AG20443 (cell line): Measurements from ENCODE around the gene RNF212.
A peak's percentile ranks its signal among the peaks of the same experiment; 100 is the strongest.

Experiments
- DNase-seq: peaks from one replicate; pipeline ENCODE4 v3.0.0; 2012; ENCODE audit warnings: low spot score, mixed read lengths

RNF212 gene

DNA sequence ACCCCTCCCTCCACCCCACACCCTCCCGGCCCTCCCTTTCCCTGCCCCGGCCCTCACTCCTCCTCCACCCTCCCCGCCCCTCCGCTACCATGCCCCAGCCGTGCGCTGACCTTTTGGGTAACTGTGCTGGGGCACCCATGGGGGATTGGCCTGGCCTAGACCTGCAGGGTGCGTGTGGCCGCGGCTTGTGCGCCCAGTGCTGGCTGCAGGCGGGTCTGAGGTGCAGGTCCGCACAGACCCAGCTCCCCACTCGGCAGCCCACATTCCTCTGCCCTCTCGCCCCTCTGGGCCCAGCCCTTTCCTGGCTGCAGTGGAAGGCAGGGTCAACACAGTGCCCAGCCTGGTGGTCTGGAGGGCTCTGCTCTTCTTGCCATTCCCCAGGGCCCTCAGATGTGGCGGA is 77.3 kb downstream of the RNF212 start:
- no peak for DNase-seq

DNA sequence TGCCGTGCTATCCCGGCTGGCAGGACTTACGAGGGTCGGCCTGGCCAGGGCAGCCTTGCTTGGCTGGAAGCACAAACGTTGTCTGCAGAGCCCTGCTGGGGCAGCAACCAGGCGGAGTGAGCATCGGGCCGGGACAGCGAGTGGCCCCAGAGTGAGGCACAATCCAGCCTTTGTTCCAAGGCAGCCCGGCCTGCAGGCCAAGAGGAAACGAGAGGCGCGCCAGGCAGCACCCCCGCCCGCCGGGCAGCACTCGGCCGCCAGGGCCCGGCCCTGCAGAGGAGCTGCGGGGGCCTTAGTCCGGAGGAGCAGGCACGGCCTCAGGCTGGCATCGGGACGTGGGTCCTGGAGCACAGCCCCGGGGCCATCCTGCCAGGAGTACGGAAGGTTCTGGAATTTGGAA is 77.9 kb downstream of the RNF212 start:
- peak; percentile 52 for DNase-seq

DNA sequence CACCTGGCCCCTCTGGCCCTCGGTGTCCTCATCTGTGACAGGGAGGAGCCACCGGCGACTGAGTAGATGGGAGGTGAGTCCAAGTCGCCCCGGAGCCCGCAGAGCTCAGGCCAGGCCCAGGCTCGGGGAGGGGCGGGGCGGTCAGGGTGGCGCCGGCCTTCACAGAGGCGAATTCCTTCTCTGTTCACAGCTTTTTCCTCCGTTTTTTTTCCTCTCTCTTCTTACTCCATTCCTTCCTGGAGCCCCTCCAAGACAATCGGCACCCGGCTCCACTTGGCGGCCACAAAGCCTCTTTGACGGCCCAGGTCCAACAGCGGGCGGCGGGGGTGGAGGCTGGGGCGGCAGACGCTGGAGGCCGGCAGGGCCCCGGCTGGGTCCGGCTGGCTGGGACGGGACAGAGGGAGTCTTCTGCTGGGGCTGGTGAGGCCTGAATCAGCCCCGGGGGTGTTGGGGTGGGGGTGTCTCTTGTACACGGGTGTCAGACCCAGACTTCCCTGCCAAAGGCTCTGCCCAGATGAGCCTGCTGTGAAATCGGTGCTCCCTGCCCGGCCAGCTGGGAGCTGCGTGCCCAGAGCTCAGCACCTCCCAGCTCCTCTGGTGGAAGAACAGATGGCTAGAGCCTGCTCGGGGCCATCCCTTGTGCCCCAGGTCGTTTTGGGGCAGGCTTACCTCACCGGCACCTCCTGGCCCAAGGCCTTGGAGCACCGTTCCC is 79.4 kb downstream of the RNF212 start:
- peak; percentile 87 for DNase-seq

DNA sequence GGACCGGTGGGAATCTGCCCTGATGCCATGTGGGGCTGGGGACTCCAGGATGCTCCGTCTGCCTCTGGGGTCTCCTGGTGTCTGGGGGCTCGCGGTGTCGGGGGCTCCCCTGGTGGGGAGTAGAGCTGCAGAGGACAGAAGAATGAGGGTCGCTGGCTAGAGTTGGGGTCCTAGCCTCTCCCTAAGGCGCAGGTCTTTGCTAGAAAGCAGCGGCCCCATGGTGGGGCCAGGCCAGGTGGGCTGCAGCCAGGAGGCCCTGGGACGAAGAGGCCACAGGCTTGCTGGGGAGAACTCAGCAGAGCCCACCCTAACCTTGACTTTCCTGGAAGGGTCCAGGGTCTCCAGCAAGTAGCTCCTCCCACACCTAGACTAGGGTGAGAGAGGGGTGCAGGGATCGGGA is 80.5 kb downstream of the RNF212 start:
- no peak for DNase-seq

DNA sequence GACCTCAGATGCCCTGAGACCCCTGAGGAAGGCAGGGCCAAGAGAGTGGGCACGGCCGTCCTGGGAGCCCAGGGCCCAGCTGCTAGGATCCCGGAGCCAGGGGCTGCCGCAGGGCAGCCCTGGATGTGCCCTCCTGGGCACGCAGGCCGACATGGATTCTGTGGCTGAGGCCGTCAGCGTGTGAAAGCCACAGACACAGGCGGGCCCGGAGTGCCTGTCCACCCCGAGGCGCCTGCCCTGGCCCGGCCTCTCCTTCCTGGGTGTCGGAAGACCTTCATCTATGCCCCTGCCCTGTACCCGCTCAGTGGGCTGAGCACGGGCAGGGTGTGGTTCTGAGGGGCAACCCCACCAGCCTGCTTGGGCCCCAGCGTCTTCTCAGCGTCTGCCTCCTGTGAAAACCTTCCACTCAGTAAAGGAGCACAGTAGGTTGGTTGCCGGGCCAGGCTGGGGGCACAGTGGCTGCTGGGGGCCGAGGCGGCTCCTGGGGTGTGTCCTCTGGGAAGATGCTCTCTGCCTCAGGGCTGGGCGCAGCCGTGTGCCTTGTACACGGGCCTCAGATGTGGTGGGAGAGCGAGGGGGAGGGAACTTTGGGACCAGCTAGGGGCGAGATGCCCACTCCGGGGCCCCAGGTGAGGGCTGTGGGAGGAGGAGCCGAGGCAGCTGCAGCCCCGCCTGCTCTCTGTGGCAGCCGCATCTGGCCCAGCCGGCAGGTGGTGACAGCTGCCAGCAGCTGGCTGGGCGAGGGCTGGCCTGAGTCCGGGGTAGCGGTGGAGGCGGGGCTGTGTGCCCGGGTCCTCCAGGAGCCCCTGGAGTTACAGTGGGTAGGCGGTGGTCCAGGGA is 81.2 kb downstream of the RNF212 start:
- DNase-seq, result no peak

DNA sequence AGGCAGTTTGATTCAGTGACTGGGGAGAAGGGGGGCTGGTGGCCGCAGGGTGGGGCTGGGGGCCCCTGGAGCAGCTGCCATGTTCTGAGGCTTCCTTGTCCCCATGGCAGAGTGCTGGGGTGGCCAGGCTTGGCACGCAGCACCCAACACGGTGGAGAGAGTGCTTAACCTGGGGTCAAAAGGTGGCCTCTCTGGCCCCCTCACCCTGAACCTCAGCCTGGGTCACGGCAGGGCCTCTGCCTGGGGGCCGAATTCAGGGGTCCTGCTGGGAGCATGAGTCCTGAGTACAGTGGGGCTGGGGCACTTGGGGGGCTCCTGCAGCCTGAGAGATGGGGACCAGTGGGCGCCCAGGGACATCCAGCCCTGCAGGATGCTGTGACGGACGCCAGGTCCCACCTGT is 82.0 kb downstream of the RNF212 start:
- DNase-seq, result no peak

DNA sequence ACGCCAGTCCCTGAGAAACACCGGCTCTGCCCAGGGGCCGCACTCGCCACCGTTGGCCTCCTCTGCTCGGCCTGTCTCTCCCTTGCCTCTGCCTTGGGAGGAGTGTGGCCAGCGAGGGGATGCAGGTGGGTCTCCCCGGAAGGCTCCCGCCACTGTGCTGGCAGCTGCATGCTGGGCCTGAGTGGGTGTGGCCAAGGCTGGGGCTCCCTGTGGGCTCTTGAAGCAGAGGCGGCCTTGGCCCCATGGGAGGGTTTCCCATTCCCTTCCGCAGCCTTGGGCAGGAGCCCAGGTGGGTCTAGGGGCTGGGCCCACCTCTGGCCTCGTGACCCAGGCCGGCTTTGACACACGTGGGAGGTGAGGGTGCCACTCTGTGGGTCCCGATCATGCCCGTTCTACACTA is 82.8 kb downstream of the RNF212 start:
- no peak for DNase-seq

DNA sequence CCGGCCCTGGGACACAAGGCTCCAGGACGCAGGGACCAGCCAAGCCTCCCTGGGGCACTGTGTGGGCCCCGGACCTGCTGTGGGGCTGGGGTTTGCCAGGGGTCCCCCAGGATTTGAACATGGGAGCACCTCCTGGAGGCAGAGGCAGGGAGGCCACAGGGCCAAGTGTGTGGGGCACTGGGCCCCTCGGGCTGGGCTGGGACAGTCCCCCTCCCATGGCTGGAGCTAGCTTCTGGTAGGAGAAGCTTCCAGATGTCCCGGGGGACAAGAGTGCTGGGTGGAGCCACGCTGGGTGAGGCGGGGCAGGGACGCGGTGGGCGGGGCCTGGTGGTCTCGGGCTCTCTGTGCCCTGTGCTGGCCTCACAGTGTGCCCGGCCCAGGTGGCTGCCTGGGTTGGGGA is 83.3 kb downstream of the RNF212 start:
- no peak for DNase-seq

DNA sequence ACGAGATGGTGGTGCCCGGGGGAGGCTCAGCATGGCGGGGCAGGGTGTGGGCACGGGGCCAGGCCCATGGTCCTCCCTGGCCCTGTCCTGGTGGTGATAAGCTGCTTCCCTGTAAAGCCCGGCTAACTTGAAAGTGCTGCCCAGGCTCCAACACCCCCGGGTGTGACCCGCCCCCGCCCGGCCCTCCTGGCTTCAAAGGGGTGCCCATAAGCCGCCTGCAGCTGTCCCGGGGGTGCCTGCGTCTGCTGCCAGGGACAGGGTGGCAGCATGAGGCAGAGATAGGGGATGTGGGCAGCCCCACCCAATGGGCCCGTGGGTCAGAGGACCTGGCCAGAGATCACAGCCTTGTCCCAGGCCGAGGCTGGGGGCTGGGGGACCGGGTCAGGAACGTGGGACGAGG is 83.8 kb downstream of the RNF212 start:
- DNase-seq, result no peak

DNA sequence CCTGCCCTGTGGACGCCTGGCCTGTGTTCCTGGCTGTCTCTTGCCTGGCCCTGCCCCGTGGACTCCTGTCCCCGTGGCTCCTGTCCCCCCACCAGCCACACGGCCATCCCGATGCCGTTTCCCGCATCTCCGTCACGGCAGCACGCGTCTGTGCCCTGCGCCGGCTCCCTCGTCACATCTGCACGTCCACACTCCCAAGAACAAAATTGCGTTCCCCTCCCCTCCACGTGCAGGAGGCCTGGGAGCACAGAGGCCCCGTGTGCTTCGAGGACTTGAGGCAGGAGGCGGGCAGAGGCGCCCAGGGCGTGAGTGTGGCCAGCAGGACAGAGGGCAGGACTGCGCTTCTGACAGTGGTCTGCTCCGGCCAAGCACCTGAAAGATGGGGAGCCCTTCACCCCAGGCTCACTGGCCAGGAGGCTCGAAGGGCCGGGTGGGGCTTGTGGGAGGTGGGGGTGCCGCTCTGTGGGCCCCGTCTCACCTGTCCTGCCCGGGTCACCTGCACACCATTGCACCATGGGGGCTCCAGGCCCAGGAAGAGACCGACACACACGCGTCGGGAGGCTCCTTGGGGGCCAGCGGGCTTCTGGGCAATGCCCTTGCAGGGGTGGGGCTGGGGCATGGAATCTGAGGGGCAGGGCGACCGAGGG is 84.7 kb downstream of the RNF212 start:
- DNase-seq, result no peak

DNA sequence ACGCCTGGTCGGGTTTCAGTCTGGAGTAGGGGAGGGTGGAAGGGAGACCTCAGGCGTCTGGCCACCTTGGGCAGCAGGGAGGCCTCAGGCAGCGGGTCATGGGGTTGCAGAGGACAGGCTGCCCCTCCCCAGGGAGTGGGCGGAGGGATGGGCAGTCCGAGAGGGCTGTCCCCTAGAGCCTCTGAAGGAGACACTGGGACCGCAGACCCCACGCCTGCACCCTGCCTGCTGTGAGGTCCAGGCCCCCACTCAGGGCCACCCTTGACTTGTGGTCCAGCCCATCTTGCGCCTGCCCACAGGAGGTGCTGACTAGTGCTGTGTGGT is 85.5 kb downstream of the RNF212 start:
- no peak for DNase-seq

DNA sequence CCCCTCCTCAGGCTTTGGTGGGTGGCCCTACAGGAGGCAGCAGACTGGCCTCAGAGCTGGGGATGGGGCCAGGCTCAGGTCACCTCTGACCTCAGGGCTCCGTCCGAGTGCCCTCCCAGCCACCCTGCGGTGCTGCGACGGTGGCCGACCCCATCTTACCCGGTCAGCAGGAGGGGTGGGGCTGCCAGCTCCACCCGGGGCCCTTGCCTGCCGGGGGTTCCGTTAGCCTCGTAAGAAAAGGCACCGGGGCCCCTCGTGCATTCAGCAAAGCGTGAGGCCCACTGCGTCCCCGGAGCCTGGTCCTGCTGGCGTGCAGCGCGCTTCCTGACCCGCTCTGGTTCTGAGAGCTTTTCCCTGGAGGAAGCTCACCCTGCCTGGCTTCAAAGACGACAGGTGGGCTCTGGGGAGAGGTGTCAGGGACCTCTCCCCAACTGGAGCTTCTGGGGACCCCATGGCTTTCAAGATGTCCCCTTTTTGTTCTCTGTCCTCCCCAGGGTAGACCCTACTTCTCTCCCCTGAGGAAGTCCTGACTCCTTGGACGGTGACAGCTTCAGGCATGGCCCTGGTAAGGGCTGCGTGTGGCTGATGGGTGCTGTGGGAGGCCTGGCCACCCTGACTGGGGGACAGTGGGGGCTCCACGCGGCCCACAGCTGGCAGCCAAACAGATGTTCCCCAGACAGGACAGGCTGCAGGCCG is 86.0 kb downstream of the RNF212 start:
- no peak for DNase-seq

DNA sequence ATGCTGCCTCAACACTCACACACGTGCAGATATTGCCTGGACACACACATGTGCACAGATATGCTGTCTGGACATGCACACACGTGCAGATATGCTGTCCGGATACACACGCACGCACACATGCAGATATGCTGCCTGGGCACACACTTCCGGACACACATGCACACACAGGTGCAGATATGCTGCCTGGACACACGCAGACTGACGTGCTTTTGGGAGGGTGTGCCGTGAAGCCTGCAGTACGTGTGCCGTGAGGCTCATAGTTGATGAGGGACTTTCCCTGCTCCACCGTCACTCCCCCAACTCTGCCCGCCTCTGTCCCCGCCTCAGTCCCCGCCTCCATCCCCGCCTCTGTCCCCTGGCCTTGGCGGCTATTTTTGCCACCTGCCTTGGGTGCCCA is 87.2 kb downstream of the RNF212 start:
- peak; percentile 48 for DNase-seq

DNA sequence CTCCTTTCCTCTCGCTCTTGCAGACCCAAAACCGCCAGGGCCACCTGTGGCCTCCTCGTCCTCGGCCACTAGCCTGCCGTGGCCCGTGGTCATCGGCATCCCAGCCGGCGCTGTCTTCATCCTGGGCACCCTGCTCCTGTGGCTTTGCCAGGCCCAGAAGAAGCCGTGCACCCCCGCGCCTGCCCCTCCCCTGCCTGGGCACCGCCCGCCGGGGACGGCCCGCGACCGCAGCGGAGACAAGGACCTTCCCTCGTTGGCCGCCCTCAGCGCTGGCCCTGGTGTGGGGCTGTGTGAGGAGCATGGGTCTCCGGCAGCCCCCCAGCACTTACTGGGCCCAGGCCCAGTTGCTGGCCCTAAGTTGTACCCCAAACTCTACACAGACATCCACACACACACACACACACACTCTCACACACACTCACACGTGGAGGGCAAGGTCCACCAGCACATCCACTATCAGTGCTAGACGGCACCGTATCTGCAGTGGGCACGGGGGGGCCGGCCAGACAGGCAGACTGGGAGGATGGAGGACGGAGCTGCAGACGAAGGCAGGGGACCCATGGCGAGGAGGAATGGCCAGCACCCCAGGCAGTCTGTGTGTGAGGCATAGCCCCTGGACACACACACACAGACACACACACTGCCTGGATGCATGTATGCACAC is 88.3 kb downstream of the RNF212 start:
- DNase-seq, result no peak

DNA sequence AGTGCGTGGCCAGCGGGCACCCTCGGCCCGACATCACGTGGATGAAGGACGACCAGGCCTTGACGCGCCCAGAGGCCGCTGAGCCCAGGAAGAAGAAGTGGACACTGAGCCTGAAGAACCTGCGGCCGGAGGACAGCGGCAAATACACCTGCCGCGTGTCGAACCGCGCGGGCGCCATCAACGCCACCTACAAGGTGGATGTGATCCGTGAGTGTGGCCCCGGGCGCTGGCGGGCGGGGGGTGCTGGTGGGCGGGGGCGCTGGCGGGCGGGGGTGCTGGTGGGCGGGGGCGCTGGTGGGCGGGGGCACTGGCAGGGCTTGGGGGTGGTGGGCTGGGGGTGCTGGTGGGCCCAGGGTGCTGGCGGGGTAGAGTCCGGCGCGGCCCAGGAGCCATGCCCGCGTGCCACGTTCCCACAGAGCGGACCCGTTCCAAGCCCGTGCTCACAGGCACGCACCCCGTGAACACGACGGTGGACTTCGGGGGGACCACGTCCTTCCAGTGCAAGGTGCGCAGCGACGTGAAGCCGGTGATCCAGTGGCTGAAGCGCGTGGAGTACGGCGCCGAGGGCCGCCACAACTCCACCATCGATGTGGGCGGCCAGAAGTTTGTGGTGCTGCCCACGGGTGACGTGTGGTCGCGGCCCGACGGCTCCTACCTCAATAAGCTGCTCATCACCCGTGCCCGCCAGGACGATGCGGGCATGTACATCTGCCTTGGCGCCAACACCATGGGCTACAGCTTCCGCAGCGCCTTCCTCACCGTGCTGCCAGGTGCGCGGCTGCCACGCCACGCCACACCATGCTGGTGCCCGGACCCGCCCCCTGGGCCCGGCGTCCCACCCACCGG is 89.2 kb downstream of the RNF212 start:
- DNase-seq, result no peak

DNA sequence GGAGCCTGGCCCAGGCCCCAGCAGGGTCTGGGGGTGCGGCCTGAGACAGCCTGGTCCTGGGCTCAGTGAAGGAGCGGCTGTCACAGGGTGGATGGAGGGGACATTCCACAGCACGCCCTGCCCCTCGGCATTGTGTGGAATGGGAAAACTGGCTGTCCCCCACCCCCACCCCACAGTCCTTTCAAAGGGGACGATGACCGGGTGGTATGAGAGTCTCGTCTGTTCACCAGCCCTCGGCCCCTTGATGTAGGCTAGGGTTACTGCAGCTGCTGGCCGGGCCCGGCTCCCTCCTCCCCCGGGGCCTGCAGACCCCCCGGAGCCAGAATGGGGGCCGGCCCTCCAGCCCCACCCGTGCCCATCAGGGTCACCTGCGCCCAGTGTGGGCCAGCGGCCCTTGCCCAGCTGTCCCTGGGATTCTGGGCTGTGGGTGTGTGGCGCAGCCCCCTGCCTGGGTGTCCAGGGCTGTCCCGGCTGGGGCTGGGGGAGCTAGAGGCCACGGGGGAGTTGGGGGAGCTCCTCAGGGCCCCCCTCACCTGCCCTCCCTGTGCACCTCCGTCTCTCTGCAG is 90.2 kb downstream of the RNF212 start:
- DNase-seq, result no peak

DNA sequence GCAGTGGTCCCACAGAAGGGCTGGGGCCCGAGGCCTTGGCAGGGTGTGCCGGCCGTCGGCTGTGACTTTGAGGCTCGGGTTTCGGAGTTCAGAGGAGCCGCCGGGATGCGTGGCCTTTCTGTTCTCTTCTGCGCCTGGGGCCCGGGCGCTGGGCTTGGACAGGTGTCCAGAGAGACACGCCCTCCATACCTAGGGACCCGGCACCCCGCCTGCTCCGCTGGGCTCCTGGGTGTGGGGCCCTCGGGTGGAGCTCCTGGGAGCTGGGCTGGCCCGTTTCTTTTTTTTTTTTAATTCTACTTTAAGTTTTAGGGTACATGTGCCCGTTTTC is 90.7 kb downstream of the RNF212 start:
- no peak for DNase-seq

DNA sequence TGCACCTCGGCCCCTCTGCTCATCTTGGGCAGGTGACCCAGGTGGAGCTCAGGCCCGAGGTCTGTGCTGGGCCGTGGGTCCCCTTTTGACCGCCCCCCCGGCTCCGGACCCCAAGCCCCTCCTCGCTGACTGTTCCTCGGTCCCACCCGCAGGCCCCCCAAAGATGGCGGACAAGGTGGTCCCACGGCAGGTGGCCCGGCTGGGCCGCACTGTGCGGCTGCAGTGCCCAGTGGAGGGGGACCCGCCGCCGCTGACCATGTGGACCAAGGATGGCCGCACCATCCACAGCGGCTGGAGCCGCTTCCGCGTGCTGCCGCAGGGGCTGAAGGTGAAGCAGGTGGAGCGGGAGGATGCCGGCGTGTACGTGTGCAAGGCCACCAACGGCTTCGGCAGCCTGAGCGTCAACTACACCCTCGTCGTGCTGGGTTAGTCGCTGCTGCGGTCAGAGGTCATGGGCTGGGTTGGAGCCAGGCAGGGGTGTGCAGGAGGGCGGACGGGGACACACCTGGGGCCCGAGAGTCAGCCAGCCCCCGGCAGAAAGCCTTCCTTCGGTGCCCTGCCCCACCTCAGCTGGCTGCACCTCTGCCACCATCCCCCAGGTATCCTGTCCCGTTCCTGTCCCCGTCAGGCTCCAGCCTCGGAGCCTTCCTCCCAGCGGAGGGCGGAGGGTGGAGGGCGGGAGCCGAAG is 91.2 kb downstream of the RNF212 start:
- no peak for DNase-seq
